ENCODE measurements around the gene HTT.
"Not testable (repeated sequence)": the region's sequence is repeated elsewhere in the genome, so short reads cannot be mapped to it uniquely, and the experiment has no call there.

The HTT gene

DNA sequence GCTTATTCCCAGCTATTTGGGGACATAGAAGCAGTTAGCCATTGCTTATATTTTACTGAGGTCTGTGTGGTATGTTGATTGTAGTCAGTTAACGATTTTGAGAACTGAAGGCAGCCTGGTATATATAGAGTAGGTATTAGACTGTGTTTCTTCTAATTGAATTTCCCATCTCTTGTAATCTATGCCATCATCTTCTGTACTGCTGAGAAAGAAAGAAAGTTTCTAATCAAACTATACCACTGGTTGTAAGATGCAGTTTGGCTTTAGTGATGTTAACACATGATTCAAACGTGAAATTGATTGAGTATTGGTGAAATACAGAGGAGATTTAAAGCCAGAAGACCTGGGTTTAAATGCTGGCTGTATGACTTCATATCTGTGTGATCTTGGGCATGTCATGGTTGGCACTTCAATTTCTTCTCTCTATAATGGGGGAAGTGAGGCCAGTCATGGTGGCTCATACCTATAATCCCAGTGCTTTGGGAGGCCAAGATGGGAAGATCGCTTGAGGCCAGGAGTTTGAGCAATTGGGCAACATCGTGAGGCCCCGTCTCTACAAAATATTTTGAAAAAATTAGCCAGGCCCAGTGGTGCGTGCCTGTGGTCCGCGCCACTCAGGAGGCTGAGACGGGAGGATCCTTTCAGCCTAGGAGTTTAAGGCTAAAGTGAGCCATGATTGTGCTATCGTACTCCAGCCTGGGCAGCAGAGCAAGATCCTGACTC is 11.6 kb downstream of the HTT start:
- no peak for DNase-seq

DNA sequence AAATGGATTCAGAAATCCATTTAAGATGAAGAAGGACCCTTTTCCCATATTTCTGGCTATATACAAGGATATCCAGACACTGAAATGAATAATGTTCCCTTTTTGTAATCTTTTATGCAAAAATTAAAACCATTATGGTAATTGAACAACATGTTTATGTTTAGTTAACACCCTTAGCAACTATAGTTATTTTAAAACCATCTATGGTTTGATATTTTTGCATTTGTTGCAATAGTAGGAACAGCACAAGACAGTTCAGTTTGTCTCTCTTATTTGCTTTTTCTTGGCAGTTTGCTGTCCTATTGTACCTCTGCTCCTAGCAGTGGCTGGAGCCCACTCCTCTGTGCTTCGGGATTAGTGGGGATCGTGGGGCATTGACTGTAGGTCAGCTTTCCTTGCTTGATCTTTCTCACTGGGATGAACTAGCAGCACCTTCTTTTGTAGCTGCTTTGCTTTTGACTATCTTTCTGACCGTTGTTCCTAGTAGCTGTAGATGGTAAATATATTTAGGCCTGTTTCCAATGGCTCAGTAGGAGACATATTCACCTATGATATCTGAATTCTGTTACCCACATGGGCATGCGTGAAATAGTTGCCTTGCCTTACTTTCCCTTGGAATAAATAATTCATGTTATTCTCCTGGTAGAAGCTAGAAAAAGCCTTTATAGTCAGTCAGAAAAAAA is 12.8 kb downstream of the HTT start:
- DNase-seq, result no peak

DNA sequence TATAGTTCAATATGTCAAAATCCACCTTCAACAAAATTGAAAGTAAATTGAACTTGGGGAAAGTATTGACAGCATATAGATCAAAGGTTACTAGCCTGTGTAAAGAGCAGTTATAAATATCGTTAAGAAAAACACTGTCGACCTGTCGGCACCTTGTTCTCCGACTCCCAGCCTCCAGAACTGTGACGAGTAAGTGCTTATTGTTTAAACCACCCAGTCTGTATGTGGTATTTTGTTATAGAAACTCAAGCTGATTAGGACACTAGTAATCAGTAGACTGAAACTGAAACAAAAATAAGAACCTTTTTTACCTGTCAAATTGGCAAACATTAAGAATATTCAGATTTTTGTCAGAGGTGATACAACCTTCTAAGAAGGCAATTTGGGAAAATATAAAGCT is 17.0 kb downstream of the HTT start:
- DNase-seq, result no peak

DNA sequence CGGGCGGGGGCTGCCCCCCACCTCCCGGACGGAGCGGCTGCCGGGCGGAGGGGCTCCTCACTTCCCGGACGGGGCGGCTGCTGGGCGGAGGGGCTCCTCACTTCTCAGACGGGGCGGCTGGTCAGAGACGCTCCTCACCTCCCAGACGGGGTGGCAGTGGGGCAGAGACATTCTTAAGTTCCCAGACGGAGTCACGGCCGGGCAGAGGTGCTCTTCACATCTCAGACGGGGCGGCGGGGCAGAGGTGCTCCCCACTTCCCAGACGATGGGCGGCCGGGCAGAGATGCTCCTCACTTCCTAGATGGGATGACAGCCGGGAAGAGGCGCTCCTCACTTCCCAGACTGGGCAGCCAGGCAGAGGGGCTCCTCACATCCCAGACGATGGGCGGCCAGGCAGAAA is 20.2 kb downstream of the HTT start:
- not testable (repeated sequence) for DNase-seq

DNA sequence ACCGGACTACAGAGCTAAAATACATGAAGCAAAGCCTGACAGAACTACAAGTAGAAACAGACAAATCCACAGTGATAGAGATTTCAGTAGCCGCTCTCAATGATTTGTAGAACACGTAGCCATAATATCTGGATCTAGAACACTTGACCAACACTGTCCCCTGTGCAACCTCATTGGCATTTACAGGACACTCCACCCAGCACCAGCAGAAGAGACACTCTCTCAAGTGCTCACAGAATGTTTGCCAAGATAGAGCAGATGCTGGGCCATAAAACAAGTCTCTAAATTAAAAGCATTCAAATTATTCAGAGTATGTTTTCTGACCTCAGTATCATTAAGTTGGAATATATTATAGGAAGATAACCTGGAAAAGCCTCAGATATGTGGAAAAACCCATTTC is 21.7 kb downstream of the HTT start:
- DNase-seq, result no peak

DNA sequence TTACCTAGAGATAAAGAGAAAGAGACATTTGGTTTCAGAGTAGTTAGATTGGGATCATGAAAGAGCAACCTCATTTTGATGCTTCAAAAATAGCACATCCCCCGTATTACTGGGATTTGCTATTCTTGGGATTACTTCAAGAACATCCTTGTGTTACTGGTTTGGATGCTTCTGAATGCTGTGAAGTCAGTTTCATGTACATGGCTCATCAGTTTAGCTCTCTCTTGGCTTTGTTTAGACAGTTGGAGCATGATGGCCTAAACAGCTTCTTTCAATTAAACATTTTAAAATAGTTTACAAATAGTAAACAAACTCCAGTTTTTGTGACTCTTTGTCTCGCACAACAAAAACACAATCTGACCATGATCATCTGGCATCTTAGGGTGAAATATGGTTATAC is 23.9 kb downstream of the HTT start:
- DNase-seq, result no peak

DNA sequence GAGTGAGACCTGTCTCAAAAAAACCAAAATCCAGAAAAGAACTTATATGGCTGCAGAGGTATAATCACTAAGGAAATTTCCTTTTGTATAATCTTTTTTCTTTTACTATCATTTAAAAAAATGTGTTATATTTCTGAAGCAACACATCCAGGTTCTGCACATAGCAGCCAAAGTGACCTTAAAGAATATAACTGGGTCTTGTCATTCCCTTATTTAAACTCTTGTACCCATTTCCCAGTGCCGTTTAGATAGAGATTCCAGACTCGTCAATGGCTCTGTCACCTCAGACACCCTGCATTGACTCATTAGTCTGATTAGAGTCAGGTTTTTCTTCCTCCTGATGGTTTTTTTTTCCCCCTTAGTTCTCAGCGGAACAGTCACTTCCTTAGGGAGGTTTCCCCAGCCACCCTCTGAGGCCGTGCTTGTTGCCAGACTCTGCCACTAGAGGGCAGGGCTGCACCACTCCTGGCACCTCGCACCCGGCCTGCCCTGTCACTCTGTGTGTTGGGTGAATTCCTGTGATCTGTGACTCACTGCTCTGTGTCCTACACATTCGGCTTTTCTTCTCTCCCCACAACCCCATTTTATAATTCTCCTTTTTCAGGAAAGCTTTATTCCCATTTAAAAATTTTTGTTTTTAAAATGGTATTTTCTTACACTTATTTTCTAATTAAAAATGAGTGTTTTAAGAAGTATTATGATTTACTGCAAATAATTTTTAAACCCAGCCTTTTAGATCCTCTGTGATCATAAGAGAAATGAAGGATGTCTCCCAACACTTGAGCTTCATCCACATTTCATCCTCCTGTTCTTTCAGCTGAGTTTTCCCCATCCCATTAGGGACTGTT is 32.1 kb downstream of the HTT start:
- DNase-seq, result peak; percentile 88

DNA sequence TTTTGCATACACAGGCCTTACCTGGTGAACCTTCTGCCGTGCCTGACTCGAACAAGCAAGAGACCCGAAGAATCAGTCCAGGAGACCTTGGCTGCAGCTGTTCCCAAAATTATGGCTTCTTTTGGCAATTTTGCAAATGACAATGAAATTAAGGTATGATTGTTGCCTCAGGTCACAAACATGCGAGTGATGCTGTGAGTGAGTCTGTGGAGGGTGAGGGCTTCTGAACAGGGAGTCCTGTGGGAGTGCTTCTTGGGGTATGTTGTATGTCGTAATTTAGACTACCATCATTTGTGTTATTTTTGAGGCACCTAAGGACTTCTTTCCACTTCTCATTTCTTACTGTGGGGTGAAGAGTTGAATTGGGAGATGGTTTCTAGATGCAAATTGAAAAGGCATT is 32.8 kb downstream of the HTT start:
- no peak for DNase-seq

DNA sequence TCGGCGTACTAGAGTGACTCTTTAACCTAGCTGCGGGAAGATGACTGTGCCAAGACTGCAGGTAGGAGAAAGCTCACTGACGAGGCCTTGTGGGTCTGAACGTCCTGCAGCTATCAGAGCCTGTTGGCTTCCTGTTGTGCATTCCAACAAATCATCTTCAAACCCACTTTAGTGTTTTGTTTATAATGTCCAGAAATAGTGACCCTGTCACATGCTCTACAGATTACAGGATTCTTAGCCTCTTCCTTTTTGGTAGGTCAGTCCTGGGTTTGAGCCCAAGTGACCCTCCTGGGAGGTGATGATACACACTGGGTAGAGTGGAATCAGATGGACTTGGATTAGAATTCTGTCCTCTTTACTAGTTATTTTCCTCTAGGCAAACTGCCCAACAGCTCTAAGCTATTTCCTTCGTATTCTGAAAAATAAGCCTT is 33.2 kb downstream of the HTT start:
- DNase-seq, result no peak

DNA sequence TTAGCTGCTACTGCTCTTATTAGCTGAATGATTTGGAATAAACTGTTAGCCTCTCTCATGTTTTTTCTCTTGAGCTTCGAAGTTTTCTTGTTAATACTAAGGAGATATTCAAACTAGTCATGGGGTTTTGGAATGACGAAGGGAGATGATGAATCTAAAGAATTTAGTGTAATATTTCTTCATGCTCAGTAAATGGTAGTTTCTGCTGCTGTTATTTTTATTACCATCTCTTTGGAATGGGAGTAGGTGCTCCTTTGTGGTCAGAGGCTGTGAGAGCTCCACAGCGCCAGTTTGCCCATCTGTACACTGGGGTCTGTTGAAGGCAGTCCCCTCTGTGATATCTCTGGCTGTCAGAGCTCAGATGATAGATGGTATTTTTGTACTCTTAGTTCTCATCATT is 33.7 kb downstream of the HTT start:
- no peak for DNase-seq

DNA sequence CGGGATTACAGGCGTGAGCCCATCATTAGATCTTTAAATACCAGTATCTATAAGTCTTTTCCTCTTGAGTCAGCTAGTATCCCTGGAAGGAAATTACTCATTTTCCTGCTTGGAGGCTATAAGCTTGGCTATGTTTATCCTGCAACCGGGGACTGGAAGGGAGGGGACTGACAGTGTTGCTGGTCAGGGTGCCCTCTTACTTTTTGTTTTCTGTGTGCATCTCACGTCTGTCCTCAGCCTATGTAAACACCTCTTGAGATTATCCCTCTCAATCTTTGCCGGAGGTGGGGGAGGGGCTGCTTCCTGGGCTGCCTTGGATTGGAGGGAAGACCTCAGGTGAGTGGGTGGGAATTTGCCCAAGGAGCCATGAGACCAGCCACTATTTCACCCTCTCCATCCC is 37.0 kb downstream of the HTT start:
- DNase-seq, result no peak

DNA sequence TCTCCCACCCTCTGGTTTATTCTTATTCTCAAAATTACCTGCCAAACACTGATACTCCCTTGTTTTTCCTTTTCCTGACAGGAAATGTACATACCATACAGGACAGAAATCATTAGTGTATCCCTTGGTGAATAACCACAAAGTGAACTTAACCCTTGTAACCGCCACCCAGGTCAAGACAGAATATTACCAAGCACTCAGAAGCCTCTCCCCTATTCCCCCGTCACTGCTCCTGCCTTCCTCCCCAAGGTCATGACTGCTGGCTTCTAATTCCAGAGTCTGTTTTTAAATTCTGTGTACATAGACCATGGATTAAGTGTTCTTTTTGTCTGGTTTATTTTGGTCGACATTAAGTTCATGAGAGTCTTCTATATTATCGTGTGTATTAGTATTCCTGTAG is 37.7 kb downstream of the HTT start:
- no peak for DNase-seq

DNA sequence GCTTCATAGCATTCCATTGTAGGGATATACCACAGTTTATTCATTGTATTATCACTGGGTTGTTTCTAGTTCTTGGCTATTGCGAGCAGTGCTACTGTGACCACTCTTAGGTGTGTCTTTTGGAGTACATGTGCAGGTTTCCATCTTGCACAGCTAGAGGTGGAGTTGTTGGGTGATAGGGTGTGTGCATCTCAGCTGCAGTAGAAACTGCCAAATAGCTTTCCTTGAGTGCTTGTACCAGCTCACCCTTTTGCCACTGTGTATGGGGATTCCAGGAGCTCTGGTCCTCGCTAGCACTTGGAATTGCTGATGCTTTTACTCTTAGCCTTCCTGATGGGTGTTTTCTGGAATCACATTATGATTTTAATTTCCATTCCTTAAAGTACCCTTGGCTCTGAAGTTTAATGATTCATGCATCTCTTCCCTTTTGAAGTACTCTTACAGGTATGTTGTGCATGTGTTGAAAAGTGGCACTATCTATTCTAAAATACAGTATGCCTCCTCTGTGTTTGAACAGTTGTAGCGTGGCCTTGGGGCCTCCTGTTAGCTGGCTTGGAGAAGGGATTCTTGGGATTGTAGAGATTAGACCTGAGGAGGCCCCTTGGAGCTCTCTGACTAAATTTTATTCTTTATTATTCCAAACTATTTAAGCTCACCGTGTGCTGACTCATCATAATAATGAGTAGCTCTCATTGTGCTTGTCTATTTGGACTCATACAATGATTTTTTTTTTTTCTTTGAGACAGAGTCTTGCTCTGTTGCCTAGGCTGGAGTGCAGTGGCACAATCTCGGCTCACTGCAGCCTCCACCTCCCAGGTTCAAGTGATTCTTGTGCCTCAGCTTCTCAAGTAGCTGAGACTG is 38.4 kb downstream of the HTT start:
- no peak for DNase-seq

DNA sequence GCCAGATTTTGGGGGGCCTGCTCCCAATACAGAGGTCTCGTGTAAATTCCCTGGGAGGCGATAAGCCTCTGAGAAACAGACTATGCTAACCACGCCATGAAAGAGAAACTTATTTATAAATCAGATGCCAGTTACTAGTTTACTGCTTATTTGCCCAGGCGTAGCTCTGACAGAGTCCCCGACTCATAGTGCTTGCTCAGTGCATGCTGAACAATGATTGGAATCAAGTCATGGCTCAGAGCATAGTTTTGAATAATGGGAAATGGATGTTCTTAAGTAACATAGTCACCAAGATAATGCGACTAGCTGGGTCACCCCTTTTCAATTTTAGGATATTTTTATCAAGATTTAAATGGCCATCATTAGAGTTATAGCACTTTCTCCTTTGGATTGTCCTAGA is 39.9 kb downstream of the HTT start:
- DNase-seq, result no peak

DNA sequence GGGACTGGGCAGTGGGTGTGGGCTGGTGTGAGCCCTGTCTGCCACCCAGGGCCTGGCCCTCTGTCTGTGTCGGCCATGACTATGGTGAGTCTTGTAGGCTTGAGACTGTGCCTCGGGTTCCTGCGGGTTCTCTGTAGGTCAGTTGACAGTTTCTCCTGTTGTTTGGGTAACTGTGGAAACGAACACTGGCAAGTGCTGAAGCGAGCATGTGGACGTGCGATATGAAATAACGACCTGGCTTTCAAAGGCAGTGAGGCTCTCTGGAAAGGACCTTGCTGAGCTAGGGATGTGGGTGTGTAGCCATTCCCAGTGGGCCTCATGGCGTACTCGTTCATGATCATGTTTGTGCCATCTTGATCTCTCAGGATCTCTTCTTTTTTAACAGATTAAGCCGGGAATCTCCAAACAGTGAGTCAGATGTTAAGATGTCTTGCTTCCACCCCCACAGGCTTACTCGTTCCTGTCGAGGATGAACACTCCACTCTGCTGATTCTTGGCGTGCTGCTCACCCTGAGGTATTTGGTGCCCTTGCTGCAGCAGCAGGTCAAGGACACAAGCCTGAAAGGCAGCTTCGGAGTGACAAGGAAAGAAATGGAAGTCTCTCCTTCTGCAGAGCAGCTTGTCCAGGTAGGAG is 41.3 kb downstream of the HTT start:
- DNase-seq, result no peak

DNA sequence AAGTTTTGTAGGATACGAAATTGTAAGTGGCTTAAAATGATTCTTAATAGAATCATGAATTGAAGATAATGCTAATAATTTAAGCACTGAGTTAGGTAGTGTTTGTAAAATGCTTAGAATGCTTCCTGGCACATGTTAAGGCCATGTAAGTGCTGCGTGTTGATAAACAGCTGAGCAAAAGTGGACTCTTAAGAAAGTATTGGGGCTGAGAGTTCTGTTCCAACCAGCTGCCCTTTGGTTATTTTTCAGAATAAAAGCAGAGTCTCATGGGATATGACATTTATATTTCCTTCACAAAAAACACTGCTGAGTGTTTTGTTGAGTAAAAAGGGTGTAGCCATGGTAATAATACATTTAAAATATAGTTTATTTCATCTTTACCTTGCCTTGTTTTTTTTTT is 42.5 kb downstream of the HTT start:
- no peak for DNase-seq

DNA sequence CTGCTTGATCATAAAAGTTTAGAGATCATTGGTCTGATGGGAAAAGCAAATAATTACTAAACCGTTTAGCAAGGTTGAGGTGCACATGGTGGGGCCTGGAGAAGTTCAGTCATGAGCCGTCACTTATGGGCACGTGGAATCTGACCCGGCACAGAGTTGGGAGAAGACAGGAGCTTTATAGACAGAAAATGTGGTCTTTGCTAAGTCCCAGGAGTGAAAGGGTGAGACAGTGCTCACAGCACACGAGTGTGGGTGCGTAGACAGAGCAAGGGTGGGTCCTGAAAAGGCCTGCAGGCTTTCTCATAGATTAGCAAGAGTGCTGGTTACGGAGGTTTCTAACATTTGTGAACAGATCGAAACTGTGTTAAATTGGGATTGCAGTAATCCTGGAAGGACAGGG is 43.8 kb downstream of the HTT start:
- no peak for DNase-seq

DNA sequence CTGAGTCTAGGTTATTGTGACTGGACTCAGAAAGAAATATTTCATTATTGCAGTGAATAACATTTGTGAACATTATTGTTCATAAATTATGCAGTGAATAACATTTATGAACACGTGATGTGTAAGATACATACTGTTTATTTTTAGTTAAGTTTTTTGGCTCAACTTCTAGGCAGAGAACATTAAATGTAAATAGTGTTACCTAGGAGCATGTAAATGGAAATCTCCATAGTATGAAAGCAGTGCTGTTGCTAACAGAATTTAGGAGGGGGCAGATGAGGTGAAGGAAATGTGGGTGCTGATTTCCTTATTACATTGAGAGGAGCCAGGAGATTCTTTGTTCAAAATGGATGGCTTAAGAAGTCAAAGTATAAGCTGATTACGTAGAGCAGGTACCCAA is 45.0 kb downstream of the HTT start:
- DNase-seq, result no peak

DNA sequence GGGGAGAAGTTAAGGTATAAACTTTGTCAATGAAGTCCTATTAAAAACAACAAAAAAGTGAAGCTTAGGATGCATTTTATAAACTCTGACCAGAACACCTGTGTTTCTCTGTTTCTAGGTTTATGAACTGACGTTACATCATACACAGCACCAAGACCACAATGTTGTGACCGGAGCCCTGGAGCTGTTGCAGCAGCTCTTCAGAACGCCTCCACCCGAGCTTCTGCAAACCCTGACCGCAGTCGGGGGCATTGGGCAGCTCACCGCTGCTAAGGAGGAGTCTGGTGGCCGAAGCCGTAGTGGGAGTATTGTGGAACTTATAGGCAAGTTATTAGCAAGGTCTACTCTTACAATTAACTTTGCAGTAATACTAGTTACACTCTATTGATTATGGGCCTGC is 46.6 kb downstream of the HTT start:
- no peak for DNase-seq

DNA sequence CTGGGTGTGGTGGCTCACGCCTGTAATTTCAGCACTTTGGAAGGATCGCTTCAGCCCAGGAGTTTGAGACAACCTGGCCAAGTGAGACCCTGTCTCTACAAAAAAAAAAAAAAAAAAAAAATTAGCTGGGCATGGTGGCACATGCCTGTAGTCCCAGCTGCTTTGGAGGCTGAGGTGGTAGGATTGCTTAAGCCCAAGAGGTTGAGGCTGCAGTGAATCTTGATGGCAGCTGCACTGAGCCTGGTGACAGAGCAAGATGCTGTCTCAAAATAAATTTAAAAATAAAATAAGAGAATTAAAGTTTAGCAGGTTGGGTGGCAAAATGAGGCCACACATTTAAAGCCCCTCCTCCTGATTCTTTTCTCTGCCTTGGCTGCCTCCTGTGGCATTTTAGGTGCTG is 47.1 kb downstream of the HTT start:
- DNase-seq, result no peak

DNA sequence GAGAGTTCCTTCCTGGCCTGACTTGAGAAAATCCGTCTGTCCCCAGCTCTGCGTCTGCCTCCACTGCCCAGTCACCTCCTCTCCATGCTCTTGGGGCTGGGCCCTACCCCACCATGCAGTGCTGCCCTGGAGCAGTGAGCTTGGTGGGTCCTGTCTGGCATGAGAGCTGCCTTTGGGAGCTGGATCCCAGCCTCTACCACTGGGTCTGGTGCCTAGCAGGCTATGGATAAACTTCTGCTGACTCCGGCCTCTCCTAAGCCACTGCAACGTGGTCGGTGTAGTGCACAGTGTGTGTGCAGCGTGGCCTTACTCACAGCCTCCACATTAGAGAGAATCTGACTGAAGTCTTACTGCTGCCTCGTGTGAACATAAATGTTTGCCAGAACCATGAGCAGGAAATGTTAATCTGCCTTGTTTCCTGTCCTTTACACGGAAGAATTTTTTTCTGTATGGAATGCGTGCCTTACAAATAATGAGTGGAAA is 47.6 kb downstream of the HTT start:
- DNase-seq, result no peak

DNA sequence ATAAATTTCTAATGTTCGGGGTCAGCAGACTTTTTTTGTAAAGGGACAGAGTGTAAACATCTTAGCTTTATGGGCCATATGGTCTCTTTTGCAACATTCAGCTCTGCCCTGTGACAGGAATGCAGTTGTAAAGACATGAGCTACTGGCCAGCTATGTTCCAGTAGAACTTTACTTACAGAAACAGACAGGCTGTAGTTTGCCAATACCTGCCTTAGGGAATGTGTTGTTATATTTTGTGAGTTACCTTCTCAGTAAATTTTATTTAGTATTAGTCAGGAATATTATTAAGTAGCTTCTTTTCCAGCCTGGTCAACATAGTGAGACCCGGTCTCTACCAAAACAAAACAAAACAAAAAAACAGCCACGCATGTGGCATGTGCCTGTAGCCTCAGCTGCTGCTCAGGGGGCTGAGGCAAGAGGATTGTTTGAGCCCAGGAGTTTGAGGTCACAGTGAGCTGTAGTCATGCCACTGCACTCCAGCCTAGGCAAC is 48.7 kb downstream of the HTT start:
- DNase-seq, result no peak

All from femur (tissue), 1 donor.